Metanephros (tissue), 1 donor: ENCODE measurements around the gene HBEGF. TPM values are rescaled to one million over a fixed set of nuclear protein-coding genes. Genes with fewer than 3 reads are reported as not detected.

Experiments
- total RNA-seq: library from RNA; depleted of rRNA; stranded (reverse); fragments of >200 nt; gene quantifications from one replicate; pipeline ENCODE4 v1.2.3, GENCODE V29; 2014

HBEGF gene
- total RNA-seq: 18.6 TPM

GRCh38 chr5:140346348-140347221 lies at the start of gene HBEGF:
Gene HBEGF, minus strand, starts transcription at chr5:140346603. Its CDS starts 275 bp downstream, at chr5:140346328.

GRCh38 chr5:140360101-140360500 lies 13.7 kb upstream of the HBEGF start, which contains the start of gene SLC4A9:
Gene SLC4A9, plus strand, starts transcription at chr5:140360194. Its CDS starts 43 bp downstream, at chr5:140360237.

DNA sequence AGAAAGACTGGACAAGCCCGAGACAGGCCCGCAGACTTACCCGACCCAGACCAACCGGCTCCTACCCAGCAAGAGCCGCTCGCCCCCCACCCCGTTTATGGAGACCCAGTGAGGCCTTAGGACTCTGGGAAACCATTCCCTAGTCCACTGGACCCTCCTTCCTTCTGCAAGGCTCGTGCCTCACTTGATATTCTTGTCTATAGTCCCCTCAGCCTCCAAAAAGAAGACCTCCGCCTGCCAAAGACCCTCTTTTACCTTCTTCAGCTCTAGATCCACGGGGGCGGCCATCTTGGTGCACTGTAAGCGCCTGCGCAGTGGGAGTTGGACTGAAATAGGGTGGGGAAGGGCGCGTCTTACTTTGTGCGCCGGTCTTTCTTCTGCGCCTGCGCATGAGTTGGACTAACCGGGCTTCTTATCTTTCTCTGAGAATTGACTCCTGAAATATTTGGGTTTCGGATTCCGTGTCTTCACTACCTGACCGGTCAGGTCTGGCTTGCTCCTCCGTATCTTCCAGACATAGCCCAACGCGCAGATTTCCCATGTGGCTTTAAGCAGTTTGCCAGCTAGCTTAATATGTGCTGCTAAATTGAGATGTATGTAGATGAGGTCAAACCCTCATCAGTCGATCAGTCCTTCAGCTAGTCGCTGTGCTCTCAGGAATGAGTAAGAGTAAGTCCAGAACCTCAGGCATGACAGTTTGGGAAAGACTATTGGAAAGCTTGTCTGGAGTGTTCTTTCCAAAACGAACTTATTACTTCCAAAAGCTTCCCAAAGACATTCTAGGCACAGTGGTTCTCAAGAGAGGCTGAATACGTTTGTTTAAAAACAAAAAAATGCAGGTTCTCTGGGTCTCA lies 43.4 kb downstream of the HBEGF start, which contains the start of gene PFDN1:
TSS of gene PFDN1 (minus strand) at position 316 of the 854 bp plus-strand sequence. CDS start at position 288, 28 bp downstream.

Other genes starting within 250 kb of the HBEGF start
- gene PURA, start 232.5 kb downstream of the HBEGF start, total RNA-seq: 15.7 TPM
- 5.8 TPM for gene IGIP, start 220.7 kb downstream of the HBEGF start, total RNA-seq
- gene CYSTM1, start 171.4 kb downstream of the HBEGF start, total RNA-seq: 50.5 TPM
- 40.8 TPM for gene PFDN1, start 43.5 kb downstream of the HBEGF start, total RNA-seq
- 21.8 TPM for gene SLC4A9, start 13.6 kb upstream of the HBEGF start, total RNA-seq
- gene ANKHD1, start 55.2 kb upstream of the HBEGF start, total RNA-seq: 125 TPM
- 6.0 TPM for gene EIF4EBP3, start 201.1 kb upstream of the HBEGF start, total RNA-seq
- 19.4 TPM for gene SRA1, start 210.9 kb upstream of the HBEGF start, total RNA-seq
- 34.1 TPM for gene APBB3, start 218.0 kb upstream of the HBEGF start, total RNA-seq
- 18.6 TPM for gene SLC35A4, start 218.2 kb upstream of the HBEGF start, total RNA-seq